ENCODE results near the gene ISL2. TPM values are rescaled to one million over a fixed set of nuclear protein-coding genes. Genes with fewer than 3 reads are reported as not detected.

ISL2 gene
- total and polyA plus RNA-seq, 9 donors, result not detected

GRCh38 chr15:76342382-76343201, 6.0 kb downstream of the ISL2 start:
- peaks cover 18% of the 10 kb centered on the region for H3K4me1 ChIP-seq (ENCODE audit: insufficient read depth)
- no peak overlapping the region for H3K27ac ChIP-seq
- TF ChIP-seq EP300 (IDR thresholded peaks at IDR 0.05), result no peak
- no peak for TF ChIP-seq POLR2A (IDR thresholded peaks at IDR 0.05)
- no peak for TF ChIP-seq CTCF (IDR thresholded peaks at IDR 0.05)
- H3K4me3 ChIP-seq, result no peak overlapping the region
- H3K27me3 ChIP-seq, result peaks cover 26% of the 10 kb centered on the region
- H3K36me3 ChIP-seq, result no peaks in the 10 kb centered on the region
- intact Hi-C loops (cut with DNase I), result loop anchor here in 1 of 4 donors (5.0 kb wide), 1 partner anchor 150 kb away; no protein-coding TSS in a partner anchor
- WGBS, 3 donors, result 6 to 7% (median 7%) methylated on average over 52 to 87 of the region's 87 CpGs
- H3K9me3 ChIP-seq, result no peaks in the 10 kb centered on the region
- DNase-seq, result no peak

GRCh38 chr15:76343313-76343996, 6.9 kb downstream of the ISL2 start:
- TF ChIP-seq EP300 (IDR thresholded peaks at IDR 0.05) (no peak), CTCF (IDR thresholded peaks at IDR 0.05) (no peak), POLR2A (IDR thresholded peaks at IDR 0.05) (no peak)
- Histone ChIP-seq H3K27ac (no peak overlapping the region), H3K36me3 (no peaks in the 10 kb centered on the region), H3K4me3 (no peak overlapping the region), H3K9me3 (no peaks in the 10 kb centered on the region), H3K4me1 (ENCODE audit: insufficient read depth) (peaks cover 15% of the 10 kb centered on the region), H3K27me3 (peaks cover 24% of the 10 kb centered on the region)
- DNase-seq, result no peak
- intact Hi-C loops (cut with DNase I), result loop anchor here in 1 of 4 donors (5.0 kb wide), 1 partner anchor 151 kb away; no protein-coding TSS in a partner anchor
- WGBS, 3 donors, result 28 to 32% (median 29%) methylated on average over 16 of the region's 16 CpGs

GRCh38 chr15:76344893-76345582, 8.5 kb downstream of the ISL2 start:
- WGBS, 3 donors, result 22 to 32% (median 31%) methylated on average over 3 of the region's 3 CpGs
- H3K36me3 ChIP-seq, result no peaks in the 10 kb centered on the region
- peaks cover 11% of the 10 kb centered on the region for H3K27me3 ChIP-seq
- peaks cover 13% of the 10 kb centered on the region for H3K4me1 ChIP-seq (ENCODE audit: insufficient read depth)
- no peaks in the 10 kb centered on the region for H3K9me3 ChIP-seq
- H3K4me3 ChIP-seq, result no peak overlapping the region
- intact Hi-C loops (cut with DNase I), result loop anchor here in 1 of 4 donors (5.0 kb wide), 1 partner anchor 153 kb away; no protein-coding TSS in a partner anchor
- no peak for TF ChIP-seq CTCF (IDR thresholded peaks at IDR 0.05)
- no peak for TF ChIP-seq EP300 (IDR thresholded peaks at IDR 0.05)
- TF ChIP-seq POLR2A (IDR thresholded peaks at IDR 0.05), result no peak
- H3K27ac ChIP-seq, result no peak overlapping the region
- no peak for DNase-seq

- H3K9me3 ChIP-seq, result no peaks in the 10 kb centered on the region
- intact Hi-C loops (cut with DNase I), result no loop called here
- no peak for TF ChIP-seq CTCF (IDR thresholded peaks at IDR 0.05)
- TF ChIP-seq EP300 (IDR thresholded peaks at IDR 0.05), result no peak
- no peak for TF ChIP-seq POLR2A (IDR thresholded peaks at IDR 0.05)
- 19 to 30% (median 19%) methylated on average over 7 of the region's 7 CpGs for WGBS, 3 donors
- peaks cover 11% of the 10 kb centered on the region for H3K27me3 ChIP-seq
- H3K27ac ChIP-seq, result no peak overlapping the region
- peaks cover 11% of the 10 kb centered on the region for H3K4me1 ChIP-seq (ENCODE audit: insufficient read depth)
- no peak overlapping the region for H3K4me3 ChIP-seq
- no peak for DNase-seq
- no peaks in the 10 kb centered on the region for H3K36me3 ChIP-seq
These were observed 9.0 kb downstream of the ISL2 start for GRCh38 chr15:76345583-76345879.
